Stimulated activated CD4-positive, alpha-beta T cell treated with anti-CD3 and anti-CD28 coated beads, Interleukin-15, amount 100 ng/mL, for 24 hours (primary cell): ENCODE measurements around the gene CD69.

Experiments
- DNase-seq: peaks from one replicate; pipeline ENCODE4 v3.0.0-alpha.2; 2020

Gene CD69

DNA sequence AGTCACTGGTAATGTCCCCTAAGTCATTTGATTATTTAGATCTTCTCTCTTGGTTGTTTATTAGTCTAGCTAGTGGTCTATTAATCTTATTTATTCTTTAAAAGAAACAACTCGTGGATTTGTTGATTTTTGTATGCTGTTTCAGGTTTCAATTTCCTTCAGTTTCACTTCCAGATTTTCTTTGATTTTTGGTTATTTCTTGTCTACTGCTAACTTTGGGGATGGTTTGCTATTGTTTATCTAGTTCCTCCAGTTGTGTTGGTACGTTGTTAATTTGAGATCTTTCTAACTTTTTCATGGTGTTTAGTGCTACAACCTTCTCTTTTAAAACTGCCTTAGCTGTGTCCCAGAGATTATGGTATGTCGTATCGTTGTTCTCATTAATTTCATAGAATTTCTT, 18.5 kb upstream of the CD69 start:
- no peak for DNase-seq

DNA sequence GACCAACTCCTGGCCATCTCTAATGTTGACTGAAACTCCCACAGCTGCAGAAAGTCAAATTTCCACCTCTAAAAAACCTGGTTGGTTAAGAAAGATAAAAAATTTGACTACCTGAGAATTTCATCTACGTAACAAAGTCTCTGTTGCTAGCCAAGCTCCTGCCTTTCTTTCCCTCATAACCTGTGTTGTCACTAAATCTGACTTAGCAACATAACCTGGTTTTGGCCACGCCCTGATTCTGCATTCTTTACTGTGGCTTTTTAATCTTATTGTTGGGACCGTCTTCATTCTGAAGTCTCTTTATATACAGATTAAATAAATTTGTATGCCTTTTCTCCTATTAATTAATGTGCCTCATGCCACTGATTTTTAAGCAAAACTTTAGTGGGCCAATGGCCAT, 16.1 kb upstream of the CD69 start:
- no peak for DNase-seq

DNA sequence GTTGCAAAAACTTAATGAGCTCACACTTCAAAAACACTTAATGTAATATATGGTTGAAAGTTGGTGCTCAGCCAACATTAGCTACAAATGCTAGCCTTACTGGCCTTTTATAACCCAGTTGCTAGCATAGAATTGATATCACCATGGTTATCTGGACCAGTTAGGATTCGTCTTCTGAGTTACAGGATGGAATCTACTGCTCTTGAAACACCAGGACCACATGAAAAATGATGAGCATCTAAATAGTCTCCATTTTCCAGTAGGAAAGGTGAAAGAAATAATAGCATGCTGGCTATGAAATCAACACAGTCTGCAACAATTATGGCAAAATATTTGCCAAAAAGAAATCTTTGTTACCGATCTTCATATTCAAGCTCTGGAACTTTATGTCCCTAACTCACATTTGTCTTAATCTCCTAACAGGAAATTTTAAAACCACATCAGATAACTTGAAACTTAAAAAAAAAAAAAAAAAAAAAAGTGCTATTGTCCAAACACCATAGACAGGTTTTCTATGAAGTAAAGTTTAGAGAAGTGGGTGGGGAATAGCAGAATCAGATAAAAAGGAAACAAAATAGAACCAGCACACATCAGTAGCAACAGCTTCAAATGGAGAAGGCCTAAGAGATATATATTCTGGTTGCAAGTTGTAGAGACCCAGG, 12.6 kb upstream of the CD69 start:
- DNase-seq, result no peak

DNA sequence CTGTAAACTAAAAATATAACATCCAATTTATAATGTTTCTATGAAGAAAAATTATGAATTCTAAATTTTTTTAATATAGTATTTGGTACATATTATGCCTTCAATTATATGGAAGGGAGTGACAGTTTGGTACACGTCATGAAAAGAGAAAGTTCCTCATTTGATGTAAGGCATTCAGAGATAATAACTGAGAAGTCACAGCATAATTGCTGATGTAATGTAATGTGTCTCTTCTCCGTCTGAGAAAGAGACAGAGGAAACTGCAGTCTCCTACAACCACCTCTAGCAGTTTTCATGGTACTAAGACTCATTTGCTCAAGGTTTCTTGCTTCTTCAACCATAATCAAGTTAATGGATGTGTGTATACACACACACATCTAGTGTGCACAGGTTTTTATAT, 2.3 kb upstream of the CD69 start:
- DNase-seq, result no peak

DNA sequence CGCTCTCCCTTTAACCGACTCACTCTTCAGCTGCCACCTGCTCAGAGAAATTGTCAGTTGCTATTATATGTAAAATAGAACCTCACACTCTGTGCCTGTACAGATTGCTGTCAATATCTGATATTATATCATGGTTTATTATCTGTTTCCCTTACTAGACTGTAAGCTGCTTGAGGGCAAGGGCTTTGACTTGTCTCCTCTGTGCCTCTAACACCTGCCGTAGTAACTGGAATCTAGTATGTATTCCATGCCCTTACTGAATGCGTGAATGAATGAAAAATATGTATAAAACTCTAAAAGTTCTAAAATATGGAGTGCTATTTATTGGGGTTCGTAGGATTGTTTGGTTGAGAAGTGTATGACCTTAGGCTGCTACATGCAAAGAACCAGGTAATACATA, 1.7 kb upstream of the CD69 start:
- no peak for DNase-seq

DNA sequence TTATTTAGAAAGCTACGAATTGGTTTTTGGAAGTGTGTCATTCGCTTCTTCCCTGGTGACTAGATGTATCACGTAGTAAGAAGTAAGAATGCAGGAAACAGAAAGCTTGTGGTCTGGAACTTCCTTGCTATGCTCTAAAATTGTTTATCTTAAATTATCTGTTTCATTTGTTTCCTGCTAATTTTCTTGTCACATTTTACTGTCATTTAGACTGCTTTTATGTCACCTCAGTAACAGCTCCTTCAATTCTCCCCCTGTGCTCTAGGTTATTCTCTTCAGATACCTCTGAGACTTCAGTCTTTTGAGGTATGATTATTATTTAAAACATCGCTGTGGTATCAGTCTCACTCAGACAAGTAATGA, 699 bp upstream of the CD69 start:
- DNase-seq, result no peak

DNA sequence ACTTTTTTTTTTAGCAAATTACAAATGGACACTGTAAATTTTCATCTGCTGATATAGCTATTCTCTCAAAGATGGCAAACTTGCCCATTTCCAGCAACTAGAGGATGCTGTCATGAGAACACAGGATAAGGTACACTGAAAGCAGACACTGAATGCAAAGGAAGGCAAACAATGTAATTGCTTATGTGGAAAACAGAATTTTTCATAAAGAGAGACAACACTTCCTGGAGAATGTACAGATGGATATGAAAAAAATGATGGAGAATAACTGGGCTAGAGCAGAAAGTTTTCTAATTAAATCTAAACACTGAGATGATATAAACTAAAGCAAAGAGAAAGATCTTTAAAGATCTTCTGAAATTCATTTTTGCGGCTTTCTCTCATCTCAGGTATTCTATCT, 581 bp downstream of the CD69 start:
- DNase-seq, result no peak

DNA sequence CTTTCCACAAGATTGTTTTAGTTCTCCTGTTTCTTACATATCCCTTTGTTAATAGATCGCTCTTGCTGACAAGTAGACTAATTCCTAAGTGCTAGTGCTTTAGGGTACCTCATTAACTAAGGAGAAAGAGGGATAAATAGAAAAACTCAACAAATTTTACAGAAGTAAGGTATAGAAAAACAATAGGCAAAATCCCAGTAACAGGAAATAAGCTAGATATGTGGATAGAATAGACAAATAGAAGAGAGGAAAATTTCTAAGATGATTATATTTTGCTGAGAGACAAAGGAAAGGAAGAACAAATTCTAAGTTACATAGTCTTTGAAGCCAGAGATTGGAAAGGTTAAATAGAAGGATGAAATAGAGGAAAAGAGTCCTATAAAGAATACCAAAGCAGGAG, 1.0 kb downstream of the CD69 start:
- no peak for DNase-seq

DNA sequence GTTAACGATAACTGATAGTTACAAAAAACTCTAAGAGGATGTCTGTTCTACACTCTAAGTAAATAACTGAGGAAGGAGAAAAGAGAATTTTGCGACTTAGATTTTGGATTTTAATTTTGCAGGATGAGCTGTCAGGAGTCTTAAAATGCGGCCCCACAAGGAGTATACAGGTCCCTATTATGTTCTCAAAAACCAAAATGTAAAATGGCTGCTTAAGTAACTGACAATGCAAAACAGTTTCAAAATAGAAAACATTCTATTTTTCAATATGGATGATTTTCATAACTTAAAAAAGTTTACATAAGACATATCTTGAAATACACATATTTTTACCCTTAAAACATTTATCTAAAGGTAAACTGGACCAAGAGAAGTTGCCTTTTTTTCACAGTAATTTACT, 2.6 kb downstream of the CD69 start:
- DNase-seq, result no peak

DNA sequence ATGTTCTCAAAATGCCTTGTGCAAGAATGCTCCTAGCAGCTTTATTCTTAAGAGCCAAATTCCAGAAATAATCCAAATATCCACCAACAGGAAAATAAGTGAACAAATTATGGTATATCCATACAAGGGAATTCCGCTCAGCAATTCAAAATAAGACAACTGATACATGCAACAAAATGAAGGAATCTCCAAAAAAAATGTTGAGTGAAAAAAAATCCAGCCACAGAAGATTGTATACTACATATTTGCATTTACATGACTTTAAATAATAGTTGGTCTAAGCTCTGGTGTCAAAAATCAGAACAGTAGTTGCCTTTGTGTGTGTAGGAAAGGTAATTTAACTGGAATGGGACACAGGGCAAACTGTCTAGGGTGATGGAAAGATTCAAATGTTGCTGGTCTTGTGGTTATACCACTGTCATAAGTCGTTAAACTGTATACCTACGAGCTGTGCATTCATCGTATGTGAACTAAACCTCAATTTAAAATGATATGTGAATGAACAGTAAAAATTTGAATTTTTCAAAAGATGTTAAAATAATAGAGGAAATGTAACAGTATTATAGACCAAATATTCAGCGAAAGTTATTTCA, 3.2 kb downstream of the CD69 start:
- DNase-seq, result no peak

DNA sequence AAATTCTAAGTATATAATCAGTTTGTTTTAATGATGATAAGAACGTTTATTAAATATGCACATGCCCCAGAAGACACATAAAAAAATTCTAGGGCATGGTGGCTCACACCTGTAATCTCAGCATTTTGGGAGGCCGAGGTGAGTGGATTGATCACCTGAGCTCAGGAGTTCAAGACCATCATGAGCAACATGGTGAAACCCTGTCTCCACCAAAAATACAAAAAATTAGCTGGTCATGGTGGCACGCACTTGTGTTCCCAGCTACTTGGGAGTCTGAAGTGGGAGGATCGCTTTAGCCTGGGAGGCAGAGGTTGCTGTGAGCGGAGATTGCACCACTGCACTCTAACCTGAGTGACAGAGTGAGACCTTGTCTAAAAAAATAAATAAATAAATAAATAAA, 4.0 kb downstream of the CD69 start:
- peak; percentile 27 for DNase-seq

DNA sequence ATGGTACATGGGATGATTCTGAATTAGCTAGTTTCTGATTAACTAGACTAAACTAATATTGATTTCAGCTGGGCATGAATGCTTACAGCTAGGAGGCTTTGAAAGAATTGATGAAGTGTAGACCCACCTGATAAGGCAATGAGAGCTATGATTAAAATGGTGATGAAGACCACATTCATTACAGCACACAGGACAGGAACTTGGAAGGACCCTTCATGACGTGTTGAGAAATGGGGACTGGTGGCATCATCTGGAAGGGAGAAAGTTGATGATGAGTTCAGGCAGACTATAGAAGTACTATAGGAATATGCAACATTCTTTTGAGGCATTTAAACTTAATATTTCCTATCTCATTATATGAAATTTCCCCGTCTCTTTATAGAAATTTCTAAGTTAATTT, 4.5 kb downstream of the CD69 start:
- DNase-seq, result no peak

DNA sequence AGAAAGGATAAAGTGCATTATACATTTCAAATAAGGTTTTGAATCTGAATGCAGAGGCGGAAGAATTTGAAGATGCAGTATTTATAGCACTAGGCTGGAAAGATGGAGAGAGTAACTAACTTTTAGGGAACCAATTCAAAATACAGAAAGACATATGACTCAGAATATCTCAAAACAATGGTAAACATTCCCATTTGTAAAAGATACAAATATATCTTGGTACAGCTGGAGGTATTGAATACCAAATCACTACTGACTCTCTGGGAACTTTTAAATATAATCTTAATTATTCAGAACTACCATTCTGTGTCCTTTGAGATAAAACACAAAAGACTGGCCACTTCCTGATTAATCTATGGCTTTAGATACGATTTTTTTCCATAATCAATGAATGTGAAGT, 5.1 kb downstream of the CD69 start:
- no peak for DNase-seq

DNA sequence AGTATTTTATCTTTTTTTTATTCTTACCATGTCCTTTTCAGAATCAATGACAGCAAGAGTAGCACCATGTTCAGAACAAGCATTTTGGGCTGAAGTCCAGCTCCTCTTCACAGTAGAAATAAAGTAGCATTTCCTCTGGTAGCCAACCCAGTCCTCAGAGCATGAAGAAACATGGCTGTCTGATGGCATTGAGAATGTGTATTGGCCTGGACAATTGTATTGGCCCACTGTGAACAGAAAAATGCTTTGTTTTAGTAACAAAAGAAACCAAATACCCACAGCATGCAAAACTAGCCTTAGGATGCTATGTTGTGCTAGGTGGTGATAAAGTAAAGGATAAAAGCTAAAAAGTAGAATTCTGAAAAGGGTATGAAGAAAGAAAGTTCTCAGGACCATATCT, 5.7 kb downstream of the CD69 start:
- DNase-seq, result no peak

DNA sequence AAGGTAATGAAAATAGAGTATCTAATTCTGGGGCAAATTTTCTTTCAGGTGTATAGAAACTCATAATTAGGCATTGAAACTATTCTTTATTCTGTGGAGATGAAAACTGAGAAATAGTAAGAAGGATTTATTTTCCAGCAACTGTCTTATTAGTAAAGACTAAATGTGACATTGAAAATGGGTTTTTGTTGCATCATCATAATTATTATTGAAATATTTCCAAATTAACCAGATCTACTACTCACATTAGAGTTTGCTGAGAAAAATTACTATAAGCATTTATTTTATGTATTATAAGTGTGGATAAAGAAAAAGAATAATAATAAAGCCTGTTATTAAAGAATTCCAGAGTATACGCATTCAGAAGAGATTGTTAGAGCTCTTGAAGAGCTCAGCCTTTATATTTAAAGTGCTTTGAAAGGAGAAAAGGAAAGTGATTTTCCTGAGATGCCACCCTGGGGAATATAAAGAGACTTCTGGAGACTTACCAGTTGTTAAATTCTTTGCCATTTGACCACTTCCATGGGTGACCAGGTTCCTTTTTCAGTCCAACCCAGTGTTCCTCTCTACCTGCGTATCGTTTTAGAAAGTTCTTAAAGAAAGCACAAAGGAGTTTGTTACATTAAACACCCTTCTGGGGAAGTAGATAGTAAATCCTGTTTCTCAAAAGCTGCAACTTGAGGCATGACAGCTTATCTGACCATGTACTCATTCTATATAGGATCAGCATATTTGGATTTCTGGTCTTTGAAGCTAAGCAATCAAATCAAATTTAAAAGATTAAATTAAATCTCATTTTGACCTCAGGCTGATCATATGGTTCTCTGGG, 6.4 kb downstream of the CD69 start:
- DNase-seq, result no peak

DNA sequence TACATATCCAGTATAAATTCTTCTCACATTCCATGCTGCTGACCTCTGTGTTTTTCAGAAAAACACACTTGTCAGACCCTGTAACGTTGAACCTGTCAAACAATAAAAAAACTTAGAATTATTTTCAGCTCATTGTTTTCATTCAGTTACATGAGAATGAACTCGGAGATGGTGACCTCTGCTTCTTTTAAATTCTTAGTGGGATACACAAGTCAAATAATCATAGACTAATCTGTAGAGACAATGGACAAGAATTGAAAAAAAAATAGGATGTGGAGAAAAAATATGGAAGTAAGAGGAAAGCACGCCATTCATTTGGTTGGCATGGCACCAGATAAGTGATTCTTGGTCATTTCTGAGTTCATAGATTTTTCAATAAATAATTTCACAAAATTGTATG, 7.2 kb downstream of the CD69 start:
- DNase-seq, result no peak

DNA sequence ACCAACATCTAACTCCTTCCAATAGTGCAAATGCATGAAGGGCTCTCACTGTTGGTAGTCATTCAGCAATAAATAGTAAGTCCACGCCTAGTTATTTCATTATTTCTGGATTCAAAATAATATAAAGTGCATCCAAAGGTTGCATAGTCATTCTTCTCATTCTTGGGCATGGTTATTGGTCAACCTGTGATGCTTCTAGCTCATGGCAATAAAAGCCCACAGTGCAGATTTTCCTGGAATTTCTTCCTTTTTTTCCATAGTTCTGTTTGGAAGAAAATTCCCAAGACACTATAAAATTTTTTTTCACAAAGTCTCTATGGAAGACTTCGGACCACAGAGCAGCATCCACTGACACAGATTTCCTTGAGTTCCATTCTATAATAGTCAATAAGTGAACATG, 7.6 kb downstream of the CD69 start:
- no peak for DNase-seq

DNA sequence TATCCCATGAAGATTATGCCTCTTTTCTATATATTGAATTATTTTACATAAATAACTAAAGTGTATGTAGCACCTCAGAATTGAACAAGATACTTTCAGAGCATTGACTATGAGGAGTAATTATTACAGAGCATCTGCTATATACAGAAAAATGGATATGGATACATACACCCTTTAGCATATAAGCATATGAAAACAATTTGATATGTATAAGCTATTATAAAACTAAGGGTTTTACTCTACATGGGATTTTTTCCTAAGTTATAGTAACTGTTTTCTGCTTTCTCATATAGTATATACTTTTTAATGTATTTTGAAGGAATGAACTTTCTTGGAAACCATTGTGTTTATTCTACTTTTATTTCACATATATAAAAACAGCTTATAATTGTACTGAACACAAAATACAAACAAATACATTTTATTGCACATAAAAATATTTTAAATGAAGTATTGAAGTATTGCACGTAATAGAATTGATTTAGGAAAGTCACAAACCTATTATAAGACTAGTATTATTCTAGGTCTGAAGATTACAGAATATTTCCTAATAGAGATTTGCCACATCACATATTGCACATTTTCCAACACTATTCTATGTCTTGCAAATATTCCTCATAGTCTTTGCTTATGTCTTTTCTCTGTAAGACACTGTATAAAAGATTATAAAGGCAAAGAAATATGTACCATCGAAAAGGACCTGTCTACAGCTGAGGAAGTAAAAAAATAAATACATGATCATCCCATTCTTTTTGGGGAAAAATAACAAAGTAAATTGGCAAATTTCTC, 8.4 kb downstream of the CD69 start:
- DNase-seq, result no peak

DNA sequence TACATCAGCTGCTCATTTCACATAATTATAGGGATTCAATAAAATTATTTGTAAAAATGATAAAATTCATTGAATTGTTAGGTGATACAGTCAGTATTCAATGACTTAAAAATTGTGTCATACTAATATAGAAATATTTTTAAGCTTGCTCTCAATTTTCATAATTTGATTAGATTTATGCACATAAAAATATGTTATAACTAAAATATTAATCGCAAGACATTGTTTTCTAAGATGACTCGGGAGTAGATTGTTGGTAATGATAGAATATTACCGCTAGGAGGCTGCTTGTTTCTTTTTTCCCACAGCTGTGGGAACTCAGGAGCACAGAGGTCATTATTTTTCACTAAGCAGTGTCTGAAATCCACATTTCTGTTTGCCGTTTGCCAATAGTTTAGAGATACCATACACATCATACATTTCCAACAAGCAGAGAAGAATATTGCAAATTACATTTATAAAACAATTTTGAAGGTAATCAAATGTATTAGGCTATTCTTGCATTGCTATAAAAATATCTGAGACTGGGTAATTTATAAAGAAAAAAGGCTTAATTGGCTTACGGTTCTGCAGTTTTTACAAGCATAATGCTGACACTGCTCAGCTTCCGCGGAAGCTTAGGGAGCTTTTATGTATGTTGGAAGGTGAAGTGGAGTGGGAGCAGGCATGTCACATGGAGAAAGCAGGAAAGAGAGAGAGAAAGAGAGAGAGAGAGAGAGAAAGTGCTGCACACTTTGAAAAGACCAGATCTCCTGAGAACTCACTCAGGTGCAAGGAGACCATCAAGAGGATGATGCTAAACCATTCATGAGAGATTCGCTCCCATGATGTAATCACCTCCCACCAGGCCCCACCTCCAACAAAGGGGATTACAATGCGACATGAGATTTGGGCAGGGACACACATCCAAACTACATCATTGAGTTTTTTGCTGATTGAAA, 9.2 kb downstream of the CD69 start:
- DNase-seq, result peak; percentile 62

DNA sequence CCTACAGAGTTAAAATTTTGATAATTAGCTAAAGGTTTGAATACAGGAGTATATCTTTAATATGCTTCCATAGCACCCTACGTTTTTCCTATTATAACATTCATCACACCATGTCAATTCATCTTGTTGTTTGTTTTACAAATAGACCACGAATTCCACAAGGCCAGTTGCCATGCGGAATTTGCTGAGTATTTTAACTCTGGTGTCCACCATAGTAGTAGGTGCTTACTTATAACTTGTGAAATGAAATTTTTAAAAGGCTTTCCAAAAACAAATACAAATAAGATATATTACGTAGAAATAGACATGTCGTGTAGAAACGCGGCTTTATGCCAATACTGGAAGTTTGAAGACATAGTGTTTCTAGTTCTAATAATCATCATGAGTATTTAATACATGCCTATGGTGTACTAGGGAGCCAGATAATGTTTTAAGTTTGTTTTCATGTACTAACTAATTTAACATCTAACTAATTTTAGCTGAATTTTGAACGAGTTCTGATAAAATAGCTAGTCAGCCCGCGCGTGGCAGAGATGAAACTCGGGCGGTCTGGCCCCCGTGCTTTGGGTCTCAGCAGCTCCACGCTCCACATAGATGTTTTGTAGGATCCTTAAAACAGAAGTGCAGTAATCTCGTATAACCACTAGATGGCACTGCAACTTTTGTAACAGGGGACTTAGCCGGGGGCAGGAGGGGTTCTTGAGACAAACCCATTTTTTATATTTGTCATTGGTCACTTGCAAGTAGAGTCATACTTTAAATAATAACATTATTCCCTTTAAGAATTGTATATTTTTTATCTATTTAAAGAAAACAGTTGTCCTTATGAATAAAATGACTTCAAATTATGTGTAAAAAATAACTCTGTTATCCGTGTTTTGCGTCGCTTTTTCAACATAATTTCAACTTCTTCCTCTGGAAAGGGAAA, 10.2 kb downstream of the CD69 start:
- DNase-seq, result peak; percentile 64

DNA sequence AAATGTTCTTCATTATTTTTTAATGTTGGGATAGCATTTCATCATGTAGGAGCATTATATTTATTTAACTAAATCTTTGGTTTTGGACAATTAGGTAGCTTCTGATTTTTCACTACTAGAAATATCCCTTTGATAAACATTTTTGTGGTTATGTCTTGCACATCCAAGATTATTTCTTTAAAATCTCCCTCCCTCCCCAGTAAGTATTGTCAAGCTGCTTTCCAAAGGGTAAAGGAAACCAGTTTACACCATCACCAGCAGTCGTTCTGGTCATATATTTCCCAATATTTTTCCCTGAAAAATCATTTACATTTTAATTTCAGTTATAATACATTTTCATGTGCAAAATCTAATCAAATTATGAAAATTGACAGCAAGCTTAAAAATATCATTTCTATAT, 11.1 kb downstream of the CD69 start:
- no peak for DNase-seq
